IPS-18c (cell line): ENCODE data around the gene RREB1.

Experiments
- H3K4me3 ChIP-seq: 2 replicates; pipeline ENCODE4 v1.7.0; 2013; ENCODE audit warnings: low read depth, mild to moderate bottlenecking, low read length, moderate library complexity; ENCODE audit not compliant: insufficient read depth
- H3K9me3 ChIP-seq: one replicate; pipeline ENCODE4 v1.6.1; 2013; ENCODE audit warnings: mild to moderate bottlenecking, low read length, moderate library complexity; ENCODE audit not compliant: control insufficient read depth, insufficient read depth

Gene RREB1

DNA sequence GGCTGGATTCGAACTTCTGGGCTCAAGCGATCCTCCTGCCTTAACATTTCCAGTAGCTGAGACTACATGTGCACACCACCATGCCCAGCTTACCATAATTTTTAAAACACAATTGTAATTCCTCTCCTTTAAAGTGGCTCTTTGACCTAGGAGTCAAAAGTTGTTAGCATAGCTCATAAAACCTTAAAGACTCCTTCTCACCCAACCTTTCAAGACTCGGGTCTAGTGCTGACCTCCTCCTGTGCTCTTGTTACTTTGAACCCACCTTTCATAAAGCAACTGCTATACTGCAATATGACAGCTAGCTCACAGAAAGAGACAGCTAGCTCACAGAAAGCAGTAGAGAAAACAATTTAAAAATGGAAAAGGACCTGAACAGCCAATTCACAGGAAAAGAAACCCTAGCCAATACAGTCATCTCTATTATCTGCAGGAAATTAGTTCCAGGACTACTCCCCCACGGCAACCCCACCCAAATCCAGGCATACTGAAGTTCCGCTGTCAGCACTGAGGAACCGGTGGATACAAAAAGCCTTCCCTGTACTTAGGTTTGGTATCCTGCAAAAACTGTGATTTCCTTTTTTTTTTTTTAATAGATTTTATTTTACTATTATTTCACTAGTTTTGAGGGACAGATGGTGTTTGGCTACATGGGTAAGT, 185.0 kb downstream of the RREB1 start:
- Histone ChIP-seq H3K4me3 (no peak overlapping the region), H3K9me3 (no peaks in the 10 kb centered on the region)

DNA sequence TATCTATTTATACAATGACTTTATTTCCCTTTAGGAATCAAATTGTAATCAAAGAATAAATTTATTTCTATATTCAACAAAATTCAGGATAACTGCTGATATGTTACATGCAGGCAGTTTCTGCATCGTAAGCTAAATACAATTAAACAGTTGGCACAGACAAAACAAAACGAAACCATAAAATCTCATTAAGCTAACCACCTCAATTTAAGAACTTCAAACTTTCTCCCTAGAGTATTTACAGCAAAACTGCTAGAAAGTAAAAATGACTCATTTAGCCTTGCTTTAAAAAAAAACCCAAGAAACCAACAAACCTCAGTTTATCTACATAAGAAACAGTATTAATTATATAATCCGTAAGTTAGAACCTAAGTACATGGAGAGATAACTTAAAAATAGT, 188.2 kb downstream of the RREB1 start:
- Histone ChIP-seq H3K4me3 (no peak overlapping the region), H3K9me3 (no peaks in the 10 kb centered on the region)

DNA sequence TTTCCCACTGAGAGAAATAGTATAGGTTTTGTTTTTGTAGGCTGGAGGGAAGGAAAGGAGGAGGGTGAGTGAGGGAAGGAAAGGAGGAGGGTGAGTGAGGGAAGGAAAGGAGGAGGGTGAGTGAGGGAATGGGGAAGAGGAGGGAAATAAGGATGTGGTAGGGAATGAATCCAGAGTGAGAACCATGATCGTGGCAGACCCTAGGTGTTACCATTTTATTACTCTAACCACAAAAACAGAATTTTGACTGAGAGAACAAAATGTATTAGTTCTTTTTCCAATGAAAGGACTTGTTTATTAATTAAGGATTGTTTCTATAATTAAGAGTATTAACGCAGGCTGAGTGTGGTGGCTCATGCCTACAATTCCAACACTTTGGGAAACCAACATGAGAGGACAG, 188.8 kb downstream of the RREB1 start:
- H3K9me3 ChIP-seq, result no peaks in the 10 kb centered on the region
- no peak overlapping the region for H3K4me3 ChIP-seq

DNA sequence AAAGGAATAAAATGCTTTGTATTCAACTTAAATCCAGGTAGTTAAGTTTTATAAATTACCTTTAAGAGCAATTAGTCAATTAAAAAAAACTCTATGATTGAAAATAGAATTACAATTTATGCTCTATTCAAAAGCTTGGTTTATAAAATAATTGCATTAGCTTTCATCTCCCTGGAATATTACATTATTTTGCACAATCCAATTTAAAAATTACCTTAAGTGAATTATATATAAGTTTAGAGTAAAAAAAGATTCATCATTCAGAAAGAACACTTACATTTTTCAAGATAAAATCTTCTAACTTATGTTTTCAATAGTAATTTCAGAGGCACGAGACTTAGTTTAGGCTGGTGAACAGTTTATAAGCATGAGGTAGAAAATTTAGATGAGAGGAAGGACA, 190.4 kb downstream of the RREB1 start:
- H3K9me3 ChIP-seq, result no peaks in the 10 kb centered on the region
- H3K4me3 ChIP-seq, result no peak overlapping the region

DNA sequence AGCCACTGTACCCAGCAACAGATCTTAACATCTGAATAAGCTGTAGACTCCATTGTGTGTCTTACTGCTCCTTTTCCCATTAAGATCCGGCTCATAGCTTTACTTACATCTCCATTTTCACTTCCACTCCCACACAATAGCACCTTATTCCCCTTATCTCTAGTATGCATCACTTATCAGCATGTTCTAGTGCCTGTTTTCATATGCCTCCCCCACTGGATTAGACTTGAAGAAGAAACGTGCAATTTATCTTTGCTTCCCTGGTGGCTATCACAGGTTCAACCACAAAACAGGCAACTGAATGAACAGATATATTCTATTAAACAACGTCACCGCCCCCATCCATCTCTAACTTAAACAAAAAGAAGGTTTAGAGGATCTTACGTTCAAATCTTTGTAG, 193.2 kb downstream of the RREB1 start:
- no peaks in the 10 kb centered on the region for H3K9me3 ChIP-seq
- H3K4me3 ChIP-seq, result no peak overlapping the region
